G401 (cell line): ENCODE measurements around the gene NOTCH2. TPM values are rescaled to one million over a fixed set of nuclear protein-coding genes. Genes with fewer than 3 reads are reported as not detected.
"Not testable (repeated sequence)": the region's sequence is repeated elsewhere in the genome, so short reads cannot be mapped to it uniquely, and the experiment has no call there.

Source experiments
- DNase-seq: peaks from one replicate; pipeline ENCODE4 v3.0.0-alpha.2; 2015; ENCODE audit warnings: low spot score
- in situ Hi-C: cut with HindIII; loops from 2 replicates; pipeline ENCODE4 v1.10.0; 2016; ENCODE audit warnings: low sequenced_read_pairs, mixed read lengths
- total RNA-seq: library from RNA; depleted of rRNA; stranded (reverse); fragments of >200 nt; shearing (Covaris generic); gene quantifications from 2 replicates; pipeline ENCODE4 v1.2.3, GENCODE V29; 2014

The NOTCH2 gene
- total RNA-seq, 1 experiment from 2014 or later, result 58.2 TPM

DNA sequence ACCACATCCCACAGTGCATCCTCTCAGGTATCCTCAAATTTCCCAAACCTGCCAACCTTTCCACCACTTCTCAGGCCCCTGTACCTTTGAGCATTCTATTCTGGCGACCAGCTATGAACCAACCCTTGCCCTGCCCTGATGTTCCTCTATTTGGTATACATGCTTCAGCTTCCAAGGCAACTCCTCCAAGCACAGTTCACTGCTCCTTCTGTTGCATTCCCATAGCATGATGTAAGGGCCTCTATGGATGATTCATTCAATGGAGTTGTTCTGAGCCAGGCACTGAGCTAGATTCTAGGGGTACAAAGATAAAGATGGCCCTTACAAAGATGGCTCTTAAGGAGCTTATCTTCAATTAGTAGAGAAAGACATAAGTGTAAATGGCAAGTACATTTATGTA is 21.4 kb upstream of the NOTCH2 start:
- in situ Hi-C loops, DNase-seq: not testable (repeated sequence)

DNA sequence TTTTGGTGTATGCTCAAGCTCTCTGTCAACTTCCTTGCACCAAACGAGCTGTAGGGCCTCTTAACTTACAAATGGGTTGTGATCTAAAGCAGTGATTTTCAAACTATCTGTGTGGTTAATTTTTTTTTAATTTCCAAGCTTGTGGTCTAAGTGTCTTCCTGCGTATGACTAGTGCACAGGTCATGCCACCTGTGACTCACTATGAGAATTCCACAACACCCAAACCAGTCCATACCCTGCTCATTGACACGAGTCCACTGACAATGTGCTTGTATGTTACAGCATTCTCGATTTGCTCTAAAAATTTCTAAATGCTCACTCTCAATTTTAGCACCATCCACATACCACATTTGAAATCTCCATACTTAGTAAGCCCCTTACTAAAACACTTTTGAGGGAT is 18.5 kb upstream of the NOTCH2 start:
- in situ Hi-C loops, DNase-seq: not testable (repeated sequence)

DNA sequence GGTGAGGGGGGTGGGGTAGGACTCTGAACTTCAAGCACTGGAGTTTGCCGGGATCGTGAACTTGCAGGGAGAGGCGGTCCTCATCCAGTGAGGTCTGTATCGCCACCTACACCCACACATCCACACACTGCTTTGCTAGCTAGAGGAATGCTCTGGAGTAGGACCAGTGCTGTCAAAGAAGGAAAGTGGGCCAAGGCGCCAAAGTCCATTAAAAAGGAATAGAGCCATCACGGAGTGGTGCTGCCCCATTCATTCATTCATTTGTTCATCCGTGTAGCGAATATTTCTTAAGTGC is 405 bp upstream of the NOTCH2 start:
- in situ Hi-C loops, DNase-seq: not testable (repeated sequence)

DNA sequence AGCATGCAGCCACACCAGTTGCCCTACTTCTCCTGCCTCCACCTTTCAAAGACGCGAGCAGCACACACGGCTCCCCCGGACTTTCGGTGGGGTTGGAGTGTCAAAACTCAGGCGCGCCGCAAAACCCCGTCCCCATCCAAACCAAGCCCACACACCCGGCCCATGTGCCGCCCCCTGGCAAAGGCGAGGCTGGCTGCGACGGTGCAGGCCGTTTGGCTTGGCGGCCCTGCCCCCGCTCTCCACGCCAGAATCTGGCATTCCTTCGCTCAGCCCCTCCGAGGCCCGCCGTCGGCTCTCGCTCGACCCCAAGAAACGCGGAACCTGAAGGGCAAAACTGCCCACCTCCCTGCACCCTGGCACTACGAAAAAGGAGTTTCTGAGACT is 787 bp downstream of the NOTCH2 start:
- DNase-seq, in situ Hi-C loops: not testable (repeated sequence)

DNA sequence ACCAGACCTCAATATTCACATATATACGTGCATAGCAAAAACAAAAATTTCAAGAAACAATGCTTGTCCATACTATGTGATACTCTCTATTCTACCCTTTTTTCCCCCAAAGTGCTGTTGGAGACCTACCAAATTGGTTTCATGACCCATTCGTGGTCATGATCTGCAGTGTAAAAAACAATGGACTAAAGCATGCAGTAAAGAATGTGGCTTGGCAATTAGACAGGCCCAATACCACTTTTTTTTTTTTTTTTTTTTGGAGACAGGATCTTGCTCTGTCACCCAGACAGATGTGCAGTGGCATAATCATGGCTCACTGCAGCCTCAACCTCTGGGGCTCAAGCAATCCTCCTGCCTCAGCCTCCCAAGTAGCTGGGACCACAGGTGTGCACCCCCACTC is 21.3 kb downstream of the NOTCH2 start:
- in situ Hi-C loops, DNase-seq: not testable (repeated sequence)

DNA sequence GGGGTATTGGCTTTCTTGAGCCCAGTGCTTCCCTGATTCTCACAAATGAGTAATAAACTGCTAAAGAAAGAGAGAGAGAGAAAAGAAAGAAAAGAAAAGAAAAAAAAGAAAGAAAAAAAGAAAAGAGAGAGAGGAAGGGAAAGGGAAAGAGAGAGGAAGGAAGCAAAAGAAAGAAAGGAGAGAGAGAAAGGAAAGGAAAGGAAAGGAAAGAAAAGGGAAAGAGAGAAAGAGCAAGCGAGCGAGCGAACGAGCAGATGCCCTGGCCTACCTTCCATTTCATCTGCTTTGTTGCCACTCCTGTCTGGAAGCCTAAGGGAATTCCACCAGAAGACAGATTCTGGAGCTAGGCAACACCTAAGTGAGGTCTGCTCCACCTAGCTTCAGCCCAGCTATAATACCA is 27.7 kb downstream of the NOTCH2 start:
- DNase-seq, in situ Hi-C loops: not testable (repeated sequence)

DNA sequence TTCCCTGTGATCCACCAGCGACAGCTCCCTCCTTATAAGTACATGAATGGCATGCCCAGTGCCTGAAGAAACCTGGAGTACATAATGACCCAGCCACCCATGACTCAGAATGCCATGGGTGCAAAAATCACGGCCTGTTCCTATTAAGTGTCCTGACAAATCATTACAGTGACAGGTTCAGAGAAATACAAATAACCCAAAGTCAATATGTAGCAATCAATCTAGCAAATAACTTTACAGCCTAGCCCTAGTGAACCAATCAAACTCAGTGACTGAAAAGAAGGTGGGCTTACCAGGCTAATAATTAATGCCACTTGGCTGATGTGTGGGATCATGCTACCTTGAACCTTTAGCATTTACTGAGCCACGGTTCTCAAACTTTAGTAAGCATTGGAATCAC is 37.2 kb downstream of the NOTCH2 start:
- in situ Hi-C loops, result not testable (repeated sequence)

DNA sequence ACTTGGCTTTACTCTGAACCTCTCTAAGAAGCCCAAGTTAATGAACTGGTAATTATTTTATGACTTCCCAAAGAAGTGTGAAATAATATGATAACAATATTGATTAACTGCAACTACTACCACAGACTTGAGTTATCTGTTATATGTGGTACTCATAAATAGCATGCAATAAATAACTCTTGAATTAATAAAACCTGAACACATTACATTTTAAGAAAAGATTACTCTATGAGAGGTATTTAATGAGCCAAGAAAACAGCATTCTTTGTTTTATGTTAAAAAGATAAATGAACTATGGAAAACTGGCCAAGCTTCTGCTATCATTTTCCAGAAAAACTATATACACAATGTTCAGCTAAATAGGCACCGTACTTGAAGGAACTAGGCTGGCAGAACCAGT is 45.7 kb downstream of the NOTCH2 start:
- in situ Hi-C loops, result not testable (repeated sequence)

More for the DNA sequence above, 37.2 kb downstream of the NOTCH2 start:
- DNase-seq, result not testable (repeated sequence)

DNA sequence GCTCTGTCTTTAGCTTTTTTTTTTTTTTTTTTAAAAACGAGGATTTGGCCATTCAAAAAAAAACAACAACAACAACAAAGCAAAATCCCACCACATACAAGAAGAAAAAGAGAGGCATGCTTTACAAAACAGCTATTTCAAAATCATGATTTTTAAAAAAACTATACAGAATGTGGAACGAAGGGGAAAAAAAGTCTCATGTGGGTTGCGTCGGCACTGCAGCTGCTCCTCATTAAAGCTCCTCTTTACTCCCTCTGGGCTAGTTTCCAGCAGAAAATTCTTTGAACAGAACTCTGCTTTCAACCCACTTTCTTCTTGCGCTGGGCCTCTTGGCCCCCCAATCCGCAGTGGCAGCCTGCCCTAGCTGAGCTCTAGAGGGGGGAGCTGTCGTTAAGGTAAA is 54.5 kb downstream of the NOTCH2 start:
- in situ Hi-C loops, DNase-seq: not testable (repeated sequence)

More for the DNA sequence above, 45.7 kb downstream of the NOTCH2 start:
- not testable (repeated sequence) for DNase-seq

DNA sequence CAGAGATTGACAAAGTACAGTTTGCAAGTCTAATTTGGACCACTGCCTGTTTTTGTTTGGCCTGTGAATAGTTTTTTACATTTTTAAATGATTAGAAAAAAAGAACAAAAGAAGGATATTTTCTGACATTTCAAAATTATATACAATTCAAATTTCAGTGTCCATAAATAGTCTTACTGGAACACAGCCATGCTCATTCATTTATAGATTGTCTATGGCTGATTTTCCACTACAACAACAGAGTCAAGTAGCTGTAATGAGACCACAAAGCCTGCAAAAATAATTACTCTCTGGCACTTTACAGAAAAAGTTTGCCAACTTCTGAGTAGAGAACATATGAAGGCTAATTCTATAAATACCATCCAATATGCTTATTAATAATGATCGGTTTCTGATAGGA is 61.1 kb downstream of the NOTCH2 start:
- in situ Hi-C loops, DNase-seq: not testable (repeated sequence)

DNA sequence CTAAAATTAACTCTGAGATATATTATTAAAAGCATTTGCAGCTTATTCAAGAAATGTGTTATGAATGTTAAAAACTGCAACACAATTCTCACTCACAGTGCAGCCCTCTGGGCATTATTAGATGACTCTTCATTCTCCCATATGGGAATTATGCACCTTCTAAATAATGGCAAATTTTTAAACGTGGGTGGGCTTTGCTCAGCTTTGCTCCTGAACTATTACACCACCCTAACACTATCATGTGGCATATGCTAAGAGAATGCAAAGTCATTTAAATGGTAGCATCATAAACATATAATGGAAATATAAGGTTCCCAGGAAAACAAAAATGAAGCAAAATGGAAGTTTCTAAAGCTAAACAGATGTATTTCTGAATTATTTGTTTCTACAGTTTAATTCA is 61.6 kb downstream of the NOTCH2 start:
- in situ Hi-C loops, DNase-seq: not testable (repeated sequence)

DNA sequence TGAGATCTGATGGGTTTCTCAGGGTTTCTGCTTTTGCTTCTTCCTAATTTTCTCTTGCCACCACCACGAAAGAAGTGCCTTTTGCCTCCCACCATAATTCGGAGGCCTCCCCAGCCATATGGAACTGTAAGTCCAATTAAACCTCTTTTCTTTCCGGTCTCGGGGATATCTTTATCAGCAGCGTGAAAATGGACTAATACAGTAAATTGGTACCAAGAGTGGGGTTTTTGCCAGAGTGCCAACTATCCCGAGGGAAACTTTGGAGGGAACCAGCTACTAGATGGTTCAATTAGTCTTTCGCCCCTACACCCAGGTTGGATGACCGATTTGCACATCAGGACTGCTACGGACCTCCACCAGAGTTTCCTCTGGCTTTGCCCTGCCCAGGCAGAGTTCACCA is 68.4 kb downstream of the NOTCH2 start:
- DNase-seq, in situ Hi-C loops: not testable (repeated sequence)

DNA sequence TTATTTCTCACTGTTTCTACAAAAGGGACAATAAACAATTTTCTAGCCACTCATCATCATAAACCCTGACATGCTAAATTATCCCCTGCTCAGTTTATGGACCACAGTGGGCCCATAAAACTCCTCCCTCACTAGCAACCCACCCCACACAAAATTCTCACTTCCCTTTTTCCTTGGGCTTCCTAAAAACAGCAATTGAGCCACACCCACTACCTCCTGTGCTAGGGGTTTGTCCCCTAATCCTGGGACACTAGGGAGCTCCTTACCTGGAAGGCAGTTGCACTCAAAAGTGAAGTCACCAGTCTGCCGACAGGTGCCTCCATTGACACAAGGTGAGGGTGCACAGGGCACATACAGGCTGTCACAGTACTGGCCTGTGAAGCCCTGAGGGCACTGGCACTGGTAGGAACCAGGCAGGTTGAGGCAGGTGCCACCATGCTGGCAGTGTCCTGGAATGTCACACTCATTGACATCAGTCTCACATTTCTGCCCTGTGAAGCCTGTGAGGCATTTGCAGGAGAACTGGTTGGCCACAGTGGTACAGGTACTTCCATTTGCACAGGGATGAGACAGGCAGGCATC is 72.6 kb downstream of the NOTCH2 start:
- DNase-seq, in situ Hi-C loops: not testable (repeated sequence)

DNA sequence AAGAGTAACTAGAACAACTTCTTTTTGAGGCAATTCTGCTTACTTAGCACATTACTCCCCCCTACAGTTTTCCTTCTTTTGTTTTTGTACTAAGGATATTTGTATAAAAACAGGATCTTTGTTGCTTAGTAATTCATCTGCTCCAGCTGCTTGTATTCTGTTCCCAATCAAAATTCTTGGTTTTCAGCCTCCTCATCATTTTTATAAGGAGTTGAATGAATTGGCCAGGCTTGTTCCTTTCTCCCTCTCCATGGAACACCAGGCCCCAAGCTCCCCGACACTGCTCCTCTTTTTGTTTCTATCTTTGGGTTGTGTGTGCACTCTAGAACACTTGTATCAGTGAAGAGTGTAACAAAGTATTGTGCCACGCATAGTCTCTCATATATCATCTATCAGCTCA is 73.5 kb downstream of the NOTCH2 start:
- in situ Hi-C loops, result not testable (repeated sequence)

DNA sequence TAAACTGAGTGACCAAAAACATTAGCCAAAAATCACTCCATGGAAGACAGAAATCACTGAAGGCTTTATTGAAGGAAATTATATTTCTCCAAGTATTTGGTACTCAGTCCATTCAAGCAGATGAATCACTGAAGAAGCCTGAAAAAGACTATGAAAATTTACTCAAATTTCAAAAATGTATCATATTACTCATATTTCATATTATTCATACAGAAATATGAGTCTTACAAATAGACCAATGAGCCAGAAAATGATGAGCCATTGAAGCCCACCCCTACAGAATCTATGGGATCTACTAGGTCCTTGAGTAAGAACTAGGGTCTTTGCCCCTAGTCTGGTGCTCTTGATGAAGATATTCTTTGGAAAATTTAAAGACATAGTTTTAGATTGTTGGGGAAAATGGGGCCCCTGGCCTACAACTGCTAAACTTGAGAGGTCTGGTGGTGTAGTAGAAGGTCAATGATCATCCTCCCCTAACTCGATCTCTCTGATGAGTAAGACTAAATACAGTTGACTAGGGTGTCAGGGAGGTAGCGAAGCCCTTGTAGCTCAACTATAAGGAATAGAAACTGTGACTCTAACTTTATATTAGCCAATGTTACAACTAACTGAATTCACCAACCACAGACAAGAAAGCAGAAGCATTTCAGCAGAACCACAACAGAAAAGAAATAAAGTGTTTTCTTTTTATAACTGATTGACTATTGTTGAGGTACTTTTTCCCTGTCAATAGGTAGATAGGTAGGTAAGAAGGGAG is 81.0 kb downstream of the NOTCH2 start:
- no peak for DNase-seq
- in situ Hi-C loops, result no loop called here

More for the DNA sequence above, 73.5 kb downstream of the NOTCH2 start:
- DNase-seq, result not testable (repeated sequence)

DNA sequence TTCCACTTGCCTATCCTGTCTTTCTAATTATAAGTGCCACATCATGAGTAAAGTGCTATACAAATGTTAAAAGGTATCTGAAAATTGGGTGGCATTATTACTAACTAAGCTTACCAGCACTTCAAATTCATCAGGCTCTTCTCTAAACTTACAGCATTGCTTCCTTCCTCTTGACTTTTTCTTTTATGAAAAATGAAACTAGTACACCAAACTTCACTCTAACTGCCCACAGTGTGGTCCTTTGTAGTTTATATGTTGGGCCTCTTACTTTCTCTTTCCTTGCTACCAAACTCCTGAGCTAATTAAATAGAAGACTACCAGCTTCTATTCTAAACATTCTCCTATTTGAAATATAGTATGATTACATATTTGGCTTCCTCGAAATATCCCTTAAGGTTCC is 81.8 kb downstream of the NOTCH2 start:
- in situ Hi-C loops, result no loop called here
- DNase-seq, result no peak

DNA sequence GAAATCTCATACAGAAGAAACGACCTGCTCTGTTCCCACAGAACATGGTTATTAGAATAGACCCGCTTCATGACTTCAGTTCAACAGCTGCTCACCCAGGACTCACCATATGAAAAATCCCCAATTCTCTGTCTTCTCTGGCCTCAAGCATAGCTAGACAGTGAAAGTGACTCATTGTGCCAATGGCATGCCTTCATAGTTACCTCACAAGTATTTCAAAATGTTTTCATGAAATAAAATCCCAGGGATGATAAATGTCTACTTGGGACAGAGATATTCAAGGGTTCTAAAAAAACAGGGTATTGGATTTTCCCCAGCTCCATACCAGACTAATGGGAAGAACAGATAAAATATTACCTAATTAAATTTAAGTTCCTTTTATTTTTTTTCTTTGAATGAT is 82.3 kb downstream of the NOTCH2 start:
- in situ Hi-C loops, result no loop called here
- no peak for DNase-seq

DNA sequence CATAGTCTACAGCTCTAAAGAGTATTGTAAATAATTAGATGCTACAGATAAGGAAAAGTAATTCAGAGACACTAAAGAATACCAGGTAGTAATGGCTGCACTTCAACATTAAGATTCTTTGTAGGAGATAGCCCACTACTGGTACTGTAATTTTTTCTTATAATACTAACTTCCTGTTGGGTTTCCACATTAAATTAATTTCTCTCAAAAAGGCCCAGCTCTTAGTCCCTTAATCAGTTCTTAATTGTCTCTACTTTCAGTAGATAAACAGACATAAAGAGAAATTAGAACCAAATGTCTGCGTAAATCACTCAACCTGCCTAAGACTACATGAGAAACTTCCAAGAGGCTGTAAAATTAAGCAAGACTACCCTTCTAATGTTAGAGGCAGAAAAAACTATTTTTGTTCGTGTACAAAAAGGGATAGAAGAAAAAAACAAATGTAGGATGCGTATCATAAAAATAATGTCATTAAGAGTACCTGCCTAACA is 83.4 kb downstream of the NOTCH2 start:
- in situ Hi-C loops, result no loop called here

DNA sequence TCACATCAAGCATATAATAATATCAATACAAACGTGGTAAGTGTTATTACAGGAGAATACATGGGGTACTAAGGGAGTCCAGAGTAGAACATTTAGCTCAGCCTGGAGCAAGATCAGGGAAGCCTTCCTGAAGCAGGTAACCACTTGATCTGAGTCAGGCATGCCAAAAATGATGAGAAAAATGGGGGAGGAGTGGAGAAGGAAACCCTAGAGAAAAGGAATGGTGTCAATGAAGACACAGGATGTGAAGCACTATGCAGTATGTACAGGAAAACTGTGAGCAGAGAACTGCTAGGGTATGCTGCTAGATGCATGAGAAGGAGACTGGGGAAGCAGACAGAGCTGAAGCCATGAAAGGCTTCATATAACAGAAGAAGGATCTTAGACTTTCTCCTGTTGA is 84.7 kb downstream of the NOTCH2 start:
- no peak for DNase-seq
- in situ Hi-C loops, result no loop called here

More for the DNA sequence above, 83.4 kb downstream of the NOTCH2 start:
- no peak for DNase-seq

DNA sequence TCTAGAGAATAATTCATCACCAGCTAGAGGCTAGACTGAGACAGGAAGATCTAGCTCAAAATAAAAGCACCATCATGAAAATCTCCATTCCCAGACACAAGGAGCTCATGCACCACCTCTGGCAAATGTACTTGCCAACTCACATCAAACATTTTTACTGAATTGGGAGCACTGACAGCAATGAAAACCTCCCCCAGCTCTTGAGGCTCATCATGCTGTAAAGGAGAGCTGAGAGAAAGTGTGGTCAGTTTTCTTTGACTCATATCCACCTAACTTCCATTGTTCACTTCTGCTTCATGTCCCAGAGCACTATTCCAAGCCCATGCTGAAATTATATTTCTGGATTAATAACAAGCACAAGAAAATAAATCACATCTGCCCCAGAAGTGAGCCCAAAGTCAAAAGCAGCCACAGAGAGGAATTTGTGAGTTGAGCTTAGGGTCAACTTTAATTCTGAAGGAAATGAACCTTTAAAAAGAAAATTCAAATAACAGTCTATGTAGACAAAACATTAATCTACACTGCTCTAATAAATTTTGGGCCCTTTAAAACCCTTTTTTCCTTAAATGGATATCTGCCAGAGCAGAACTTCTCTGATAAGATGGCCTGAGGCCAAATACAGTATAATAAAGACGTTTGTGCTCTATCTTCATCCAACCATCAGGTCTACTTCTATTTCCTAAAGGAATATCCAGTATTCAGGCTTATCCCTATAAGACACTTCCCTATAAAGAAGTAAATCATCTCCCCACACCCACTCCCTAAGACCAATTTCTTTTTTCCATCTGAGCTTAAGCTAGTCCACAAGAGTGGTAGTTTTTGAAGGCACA is 87.3 kb downstream of the NOTCH2 start:
- in situ Hi-C loops, result no loop called here
- DNase-seq, result no peak
